Fibroblast of lung (primary cell): ENCODE measurements around the gene MYO1F. TPM values are rescaled to one million over a fixed set of nuclear protein-coding genes. Genes with fewer than 3 reads are reported as not detected.

Source experiments
- DNase-seq, 2 donors: peaks; one replicate each; pipeline versions ENCODE4 v3.0.0 to v3.0.0-alpha.2; 2010; ENCODE audit warnings: low read depth in 2 of 2
- H2AFZ ChIP-seq: 2 replicates; pipeline ENCODE4 v1.5.1; 2012; ENCODE audit warnings: low read length, control low read depth, inconsistent platforms
- H3K27ac ChIP-seq: 2 replicates; pipeline ENCODE4 v1.5.1; 2011; ENCODE audit warnings: low read length, control low read depth; ENCODE audit not compliant: insufficient read depth
- H3K27me3 ChIP-seq: 2 replicates; pipeline ENCODE4 v1.5.1; 2011; ENCODE audit warnings: mild to moderate bottlenecking, low read length; ENCODE audit not compliant: control insufficient read depth, insufficient read depth
- H3K36me3 ChIP-seq: 2 replicates; pipeline ENCODE4 v1.5.1; 2011; ENCODE audit warnings: low read length; ENCODE audit not compliant: control insufficient read depth, insufficient read depth
- H3K4me1 ChIP-seq: 2 replicates; pipeline ENCODE4 v1.5.1; 2011; ENCODE audit warnings: low read length; ENCODE audit not compliant: control insufficient read depth, insufficient read depth; ENCODE audit errors: extremely low read depth
- H3K4me2 ChIP-seq: 2 replicates; pipeline ENCODE4 v1.5.1; 2011; ENCODE audit warnings: low read length, control low read depth; ENCODE audit not compliant: insufficient read depth; ENCODE audit errors: extremely low read depth
- H3K4me3 ChIP-seq, 4 experiments: fragments of 200-600 bp in 1 of 4; sonication (generic) in 1 of 4; replicated peaks in 1 of 4; 2 replicates each; pipeline ENCODE4 v1.5.1; 2011 to 2016; ENCODE audit warnings: low read length in 4 of 4, low read depth in 3 of 4, mild to moderate bottlenecking in 3 of 4, control low read depth in 2 of 4, inconsistent platforms in 1 of 4, mixed read lengths in 1 of 4; ENCODE audit not compliant: insufficient read depth in 1 of 4; ENCODE audit errors: control extremely low read depth in 1 of 4
- H3K79me2 ChIP-seq: 2 replicates; pipeline ENCODE4 v1.5.1; 2012; ENCODE audit warnings: mild to moderate bottlenecking, low read length, inconsistent platforms; ENCODE audit not compliant: control insufficient read depth, insufficient read depth
- H3K9ac ChIP-seq: 2 replicates; pipeline ENCODE4 v1.5.1; 2011; ENCODE audit warnings: mild to moderate bottlenecking, low read length, control low read depth; ENCODE audit not compliant: insufficient read depth
- H3K9me3 ChIP-seq: 2 replicates; pipeline ENCODE4 v1.5.1; 2012; ENCODE audit warnings: low read depth, low read length; ENCODE audit not compliant: control insufficient read depth, insufficient read depth
- H4K20me1 ChIP-seq: 2 replicates; pipeline ENCODE4 v1.5.1; 2011; ENCODE audit warnings: low read length; ENCODE audit not compliant: control insufficient read depth, insufficient read depth; ENCODE audit errors: extremely low read depth
- CTCF ChIP-seq, 2 donors: IDR thresholded peaks in 1 of 2; conservative IDR thresholded peaks in 1 of 2; 1 replicate in 1 of 2; 2 replicates in 1 of 2; pipeline ENCODE4 v1.5.1; 2011 to 2012; ENCODE audit warnings: low read length in 2 of 2, control low read depth in 1 of 2, inconsistent platforms in 1 of 2, low read depth in 1 of 2, mild to moderate bottlenecking in 1 of 2
- EZH2 ChIP-seq: IDR thresholded peaks from 2 replicates; pipeline ENCODE4 v1.5.1; 2012; ENCODE audit warnings: low read length, control low read depth, mild to moderate bottlenecking; ENCODE audit errors: missing control alignments
- polyA plus RNA-seq, 2 donors: library from polyadenylated mRNA; depleted of rRNA in 1 of 2; stranded (reverse) in 1 of 2; unstranded in 1 of 2; fragments of >200 nt; gene quantifications; 2 replicates each; pipeline ENCODE4 v1.2.1, GENCODE V29; 2011 to 2012; ENCODE audit warnings: missing spikeins in 1 of 2
- total RNA-seq: library from RNA; depleted of rRNA; stranded (reverse); fragments of >200 nt; gene quantifications from 2 replicates; pipeline ENCODE4 v1.2.1, GENCODE V29; 2014

MYO1F gene
- total and polyA plus RNA-seq, 2 donors (not counting 1 experiment from before 2014, with no cell fraction given): 0.08 to 0.17 TPM

GRCh38 chr19:8504171-8504570 lies 73.1 kb downstream of the MYO1F start:
- H3K27me3 ChIP-seq: no peaks in the 10 kb centered on the region
- H3K4me3 ChIP-seq: no peak overlapping the region
- no peaks in the 10 kb centered on the region for H3K79me2 ChIP-seq
- H2AFZ ChIP-seq: no peak overlapping the region
- H3K4me1 ChIP-seq: no peaks in the 10 kb centered on the region
- DNase-seq: no peak
- H4K20me1 ChIP-seq: no peaks in the 10 kb centered on the region
- no peak overlapping the region for H3K27ac ChIP-seq
- no peak overlapping the region for H3K9ac ChIP-seq
- no peak overlapping the region for H3K4me2 ChIP-seq
- H3K9me3 ChIP-seq: no peaks in the 10 kb centered on the region
- no peak for TF ChIP-seq EZH2
- TF ChIP-seq CTCF (conservative IDR thresholded peaks at IDR 0.05 in 1 of 2, IDR thresholded peaks at IDR 0.05 in 1 of 2; ENCODE audit: low read depth in 1 of 2, low read length in 2 of 2): no peak
- H3K36me3 ChIP-seq: peaks cover 1% of the 10 kb centered on the region

- no peak overlapping the region for H3K4me2 ChIP-seq
- peaks cover 1% of the 10 kb centered on the region for H3K36me3 ChIP-seq
- H3K79me2 ChIP-seq: no peaks in the 10 kb centered on the region
- H3K4me1 ChIP-seq: no peaks in the 10 kb centered on the region
- H3K9me3 ChIP-seq: no peaks in the 10 kb centered on the region
- H3K27me3 ChIP-seq: no peaks in the 10 kb centered on the region
- H2AFZ ChIP-seq: no peak overlapping the region
- no peak overlapping the region for H3K27ac ChIP-seq
- no peak overlapping the region for H3K4me3 ChIP-seq
- no peak for TF ChIP-seq CTCF (conservative IDR thresholded peaks at IDR 0.05 in 1 of 2, IDR thresholded peaks at IDR 0.05 in 1 of 2; ENCODE audit: low read depth in 1 of 2, low read length in 2 of 2)
- TF ChIP-seq EZH2: no peak
- H4K20me1 ChIP-seq: no peaks in the 10 kb centered on the region
- no peak for DNase-seq
- H3K9ac ChIP-seq: no peak overlapping the region
Measured at GRCh38 chr19:8503510-8503909, 73.7 kb downstream of the MYO1F start.

GRCh38 chr19:8501981-8502380 lies 75.3 kb downstream of the MYO1F start:
- Histone ChIP-seq H3K9ac (no peak overlapping the region), H3K27ac (no peak overlapping the region), H2AFZ (no peak overlapping the region), H3K36me3 (no peaks in the 10 kb centered on the region), H3K4me1 (no peaks in the 10 kb centered on the region), H3K4me3 (no peak overlapping the region), H3K27me3 (no peaks in the 10 kb centered on the region), H3K79me2 (no peaks in the 10 kb centered on the region), H3K9me3 (no peaks in the 10 kb centered on the region), H3K4me2 (no peak overlapping the region), H4K20me1 (no peaks in the 10 kb centered on the region)
- no peak for DNase-seq
- TF ChIP-seq CTCF (conservative IDR thresholded peaks at IDR 0.05 in 1 of 2, IDR thresholded peaks at IDR 0.05 in 1 of 2; ENCODE audit: low read depth in 1 of 2, low read length in 2 of 2): no peak
- no peak for TF ChIP-seq EZH2
